CD4-positive, alpha-beta T cell treated with Interleukin-4 for 1 hour (primary cell): ENCODE results near the gene GAPVD1.
"Not testable (repeated sequence)": the region's sequence is repeated elsewhere in the genome, so short reads cannot be mapped to it uniquely, and the experiment has no call there.

ENCODE experiments used
- DNase-seq, 2 donors: peaks; one replicate each; pipeline ENCODE4 v3.0.0-alpha.2; 2020 to 2022

The GAPVD1 gene

GRCh38 chr9:125374443-125375309 lies 113.0 kb downstream of the GAPVD1 start:
- peak; percentile 66 to 70 for DNase-seq

- DNase-seq = no peak
These were observed 114.2 kb downstream of the GAPVD1 start for GRCh38 chr9:125375820-125376219.

GRCh38 chr9:125376261-125377226 lies 114.9 kb downstream of the GAPVD1 start:
- DNase-seq = no peak

- DNase-seq = no peak
These were observed 116.1 kb downstream of the GAPVD1 start for GRCh38 chr9:125377584-125378250.

- DNase-seq = no peak
These were observed 117.2 kb downstream of the GAPVD1 start for GRCh38 chr9:125378778-125379177.

- no peak for DNase-seq
These were observed 117.6 kb downstream of the GAPVD1 start for GRCh38 chr9:125379208-125379607.

- no peak for DNase-seq
These were observed 118.8 kb downstream of the GAPVD1 start for GRCh38 chr9:125380406-125380805.

GRCh38 chr9:125387861-125388524 lies 126.4 kb downstream of the GAPVD1 start:
- no peak for DNase-seq

GRCh38 chr9:125388978-125389377 lies 127.4 kb downstream of the GAPVD1 start:
- DNase-seq = no peak

- no peak for DNase-seq
These were observed 130.1 kb downstream of the GAPVD1 start for GRCh38 chr9:125391704-125392103.

GRCh38 chr9:125393426-125393825 lies 131.8 kb downstream of the GAPVD1 start:
- DNase-seq = no peak

GRCh38 chr9:125396799-125397198 lies 135.2 kb downstream of the GAPVD1 start:
- DNase-seq = no peak

GRCh38 chr9:125397736-125398135 lies 136.1 kb downstream of the GAPVD1 start:
- DNase-seq = no peak

GRCh38 chr9:125398243-125398642 lies 136.6 kb downstream of the GAPVD1 start:
- no peak for DNase-seq

- no peak for DNase-seq
These were observed 137.5 kb downstream of the GAPVD1 start for GRCh38 chr9:125399165-125399564.

GRCh38 chr9:125399666-125400065 lies 138.0 kb downstream of the GAPVD1 start:
- no peak for DNase-seq

- DNase-seq = not testable (repeated sequence)
These were observed 138.6 kb downstream of the GAPVD1 start for GRCh38 chr9:125400232-125400631.

GRCh38 chr9:125400725-125401716 lies 139.4 kb downstream of the GAPVD1 start:
- DNase-seq = no peak

GRCh38 chr9:125404733-125405132 lies 143.1 kb downstream of the GAPVD1 start:
- DNase-seq = no peak

GRCh38 chr9:125405938-125406809 lies 144.5 kb downstream of the GAPVD1 start:
- no peak for DNase-seq
